Endothelial cell (in vitro differentiated cells): ENCODE measurements around the gene REPS2. TPM values are rescaled to one million over a fixed set of nuclear protein-coding genes. Genes with fewer than 3 reads are reported as not detected.

Source experiments
- DNase-seq: peaks from one replicate; pipeline ENCODE4 v3.0.0; 2021; ENCODE audit warnings: low spot score
- H3K27ac Mint-ChIP-seq: one replicate; pipeline ENCODE4 v1.8.0; 2021; ENCODE audit warnings: mixed read lengths, inconsistent platforms; ENCODE audit not compliant: unreplicated experiment
- H3K27me3 Mint-ChIP-seq: one replicate; pipeline ENCODE4 v1.8.0; 2021; ENCODE audit warnings: mild to moderate bottlenecking, moderate library complexity, mixed read lengths, inconsistent platforms; ENCODE audit not compliant: unreplicated experiment
- H3K36me3 Mint-ChIP-seq: one replicate; pipeline ENCODE4 v1.8.0; 2021; ENCODE audit warnings: mild to moderate bottlenecking, low read depth, mixed read lengths, inconsistent platforms; ENCODE audit not compliant: unreplicated experiment
- H3K4me1 Mint-ChIP-seq: one replicate; pipeline ENCODE4 v1.8.0; 2021; ENCODE audit warnings: mild to moderate bottlenecking, mixed read lengths, inconsistent platforms; ENCODE audit not compliant: unreplicated experiment
- H3K4me3 Mint-ChIP-seq: one replicate; pipeline ENCODE4 v1.8.0; 2021; ENCODE audit warnings: mild to moderate bottlenecking, mixed read lengths, inconsistent platforms; ENCODE audit not compliant: unreplicated experiment
- H3K9me3 Mint-ChIP-seq: one replicate; pipeline ENCODE4 v1.8.0; 2021; ENCODE audit warnings: mixed read lengths, inconsistent platforms; ENCODE audit not compliant: unreplicated experiment
- total RNA-seq: library from RNA; stranded (reverse); fragmentation: NEBNext Ultra II Directional; extraction: Animal tissue kit (Norgen Biotek cat#: 25700); gene quantifications from one replicate; pipeline ENCODE4 v1.2.1, GENCODE V29; 2021; ENCODE audit not compliant: unreplicated experiment
- TF ChIP-seq, protein P1 (sequence below): fragments of 200-600 bp; sonication (generic); IDR thresholded peaks from one replicate; pipeline ENCODE4 v1.5.0; 2021; ENCODE audit warnings: antibody characterized with exemption; ENCODE audit not compliant: unreplicated experiment

REPS2 gene
- total RNA-seq, 1 donor from 2014 or later = 10.6 TPM

DNA sequence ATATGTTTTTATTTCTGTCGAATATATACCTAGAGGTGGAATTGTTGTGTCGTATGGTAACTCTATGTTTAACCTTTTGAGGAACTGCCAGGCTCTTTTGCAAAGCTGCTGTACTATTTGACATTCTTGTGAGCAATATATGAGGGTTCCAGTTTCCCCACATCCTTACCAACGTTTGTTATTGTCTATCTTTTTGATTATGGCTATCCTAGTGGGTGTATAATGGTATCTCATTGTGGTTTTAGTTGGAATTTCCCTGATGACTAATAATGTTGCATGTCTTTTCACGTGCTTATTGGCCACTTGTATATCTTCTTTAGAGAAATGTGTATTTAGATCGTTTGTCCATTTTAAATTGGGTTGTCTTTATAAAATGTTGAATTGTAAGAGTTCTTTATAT lies 24.5 kb downstream of the REPS2 start:
- DNase-seq = no peak
- no peaks in the 10 kb centered on the region for H3K4me1 Mint-ChIP-seq
- H3K27me3 Mint-ChIP-seq = peaks cover 4% of the 10 kb centered on the region
- H3K27ac Mint-ChIP-seq = no peak overlapping the region
- no peaks in the 10 kb centered on the region for H3K9me3 Mint-ChIP-seq
- H3K36me3 Mint-ChIP-seq = no peaks in the 10 kb centered on the region
- H3K4me3 Mint-ChIP-seq = no peak overlapping the region
- TF ChIP-seq, protein P1, sequence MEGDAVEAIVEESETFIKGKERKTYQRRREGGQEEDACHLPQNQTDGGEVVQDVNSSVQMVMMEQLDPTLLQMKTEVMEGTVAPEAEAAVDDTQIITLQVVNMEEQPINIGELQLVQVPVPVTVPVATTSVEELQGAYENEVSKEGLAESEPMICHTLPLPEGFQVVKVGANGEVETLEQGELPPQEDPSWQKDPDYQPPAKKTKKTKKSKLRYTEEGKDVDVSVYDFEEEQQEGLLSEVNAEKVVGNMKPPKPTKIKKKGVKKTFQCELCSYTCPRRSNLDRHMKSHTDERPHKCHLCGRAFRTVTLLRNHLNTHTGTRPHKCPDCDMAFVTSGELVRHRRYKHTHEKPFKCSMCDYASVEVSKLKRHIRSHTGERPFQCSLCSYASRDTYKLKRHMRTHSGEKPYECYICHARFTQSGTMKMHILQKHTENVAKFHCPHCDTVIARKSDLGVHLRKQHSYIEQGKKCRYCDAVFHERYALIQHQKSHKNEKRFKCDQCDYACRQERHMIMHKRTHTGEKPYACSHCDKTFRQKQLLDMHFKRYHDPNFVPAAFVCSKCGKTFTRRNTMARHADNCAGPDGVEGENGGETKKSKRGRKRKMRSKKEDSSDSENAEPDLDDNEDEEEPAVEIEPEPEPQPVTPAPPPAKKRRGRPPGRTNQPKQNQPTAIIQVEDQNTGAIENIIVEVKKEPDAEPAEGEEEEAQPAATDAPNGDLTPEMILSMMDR = no peak

DNA sequence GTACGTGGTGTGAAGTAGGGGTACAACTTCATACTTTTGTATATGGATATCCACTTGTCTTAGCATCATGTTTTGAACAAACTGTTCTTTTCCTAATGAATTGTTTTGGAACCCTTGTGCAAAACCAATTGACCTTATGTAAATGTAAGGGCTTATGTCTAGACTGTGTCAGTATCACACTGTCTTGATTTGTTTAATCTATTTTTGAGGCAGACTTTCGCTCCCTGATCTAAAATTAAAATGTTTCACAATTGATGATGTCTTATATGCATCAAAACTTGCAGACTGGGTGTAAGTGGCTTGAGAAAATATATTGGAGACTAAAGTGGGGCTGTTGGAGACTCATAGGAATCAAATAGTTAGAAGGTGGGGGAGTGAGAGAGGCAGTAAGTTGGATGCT lies 25.2 kb downstream of the REPS2 start:
- no peak overlapping the region for H3K4me3 Mint-ChIP-seq
- H3K9me3 Mint-ChIP-seq = no peaks in the 10 kb centered on the region
- peaks cover 4% of the 10 kb centered on the region for H3K27me3 Mint-ChIP-seq
- no peak overlapping the region for H3K27ac Mint-ChIP-seq
- TF ChIP-seq, protein P1 = no peak
- no peak for DNase-seq
- no peaks in the 10 kb centered on the region for H3K36me3 Mint-ChIP-seq
- H3K4me1 Mint-ChIP-seq = no peaks in the 10 kb centered on the region

DNA sequence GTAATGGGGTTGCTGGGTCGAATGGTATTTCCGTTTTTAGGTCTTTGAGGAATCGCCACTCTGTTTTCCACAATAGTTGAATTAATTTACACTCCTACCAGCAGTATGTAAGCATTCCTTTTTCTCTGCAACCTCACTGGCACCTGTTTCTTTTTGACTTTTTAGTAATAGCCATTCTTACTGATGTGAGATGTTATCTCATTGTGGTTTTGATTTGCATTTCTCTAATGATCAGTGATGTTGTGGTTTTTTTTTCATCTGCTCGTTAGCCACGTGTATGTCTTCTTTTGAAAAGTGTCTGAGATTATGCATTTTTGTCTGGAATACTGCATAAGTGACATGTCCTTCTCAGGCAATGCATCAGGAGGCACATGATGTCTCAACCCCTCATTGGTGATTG lies 28.8 kb downstream of the REPS2 start:
- DNase-seq = no peak
- TF ChIP-seq, protein P1 = no peak
- H3K9me3 Mint-ChIP-seq = no peaks in the 10 kb centered on the region
- no peak overlapping the region for H3K27ac Mint-ChIP-seq
- H3K4me3 Mint-ChIP-seq = no peak overlapping the region
- H3K4me1 Mint-ChIP-seq = no peaks in the 10 kb centered on the region
- peaks cover 1% of the 10 kb centered on the region for H3K27me3 Mint-ChIP-seq
- no peaks in the 10 kb centered on the region for H3K36me3 Mint-ChIP-seq

DNA sequence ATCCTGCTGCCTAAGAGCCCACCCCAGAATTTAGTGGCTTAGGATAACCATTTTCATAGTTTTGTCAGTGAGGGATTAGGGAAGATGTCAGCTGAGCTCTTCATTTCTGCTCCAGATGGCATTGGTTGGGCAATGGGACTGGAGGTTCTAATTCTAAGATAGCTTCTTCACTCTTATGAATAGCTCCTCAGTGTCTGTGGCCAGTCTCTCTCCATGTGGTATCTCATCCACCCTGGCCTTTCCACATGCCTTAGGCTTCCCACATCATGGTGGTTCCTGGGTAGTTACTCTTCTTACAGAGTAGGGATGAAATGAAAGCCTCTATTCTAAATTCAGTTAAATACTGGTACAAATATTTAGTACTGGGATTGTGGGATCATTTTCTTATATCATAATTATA lies 31.3 kb downstream of the REPS2 start:
- TF ChIP-seq, protein P1 = no peak
- H3K4me3 Mint-ChIP-seq = no peak overlapping the region
- no peaks in the 10 kb centered on the region for H3K27me3 Mint-ChIP-seq
- no peaks in the 10 kb centered on the region for H3K36me3 Mint-ChIP-seq
- H3K27ac Mint-ChIP-seq = no peak overlapping the region
- no peaks in the 10 kb centered on the region for H3K4me1 Mint-ChIP-seq
- DNase-seq = no peak
- H3K9me3 Mint-ChIP-seq = no peaks in the 10 kb centered on the region

DNA sequence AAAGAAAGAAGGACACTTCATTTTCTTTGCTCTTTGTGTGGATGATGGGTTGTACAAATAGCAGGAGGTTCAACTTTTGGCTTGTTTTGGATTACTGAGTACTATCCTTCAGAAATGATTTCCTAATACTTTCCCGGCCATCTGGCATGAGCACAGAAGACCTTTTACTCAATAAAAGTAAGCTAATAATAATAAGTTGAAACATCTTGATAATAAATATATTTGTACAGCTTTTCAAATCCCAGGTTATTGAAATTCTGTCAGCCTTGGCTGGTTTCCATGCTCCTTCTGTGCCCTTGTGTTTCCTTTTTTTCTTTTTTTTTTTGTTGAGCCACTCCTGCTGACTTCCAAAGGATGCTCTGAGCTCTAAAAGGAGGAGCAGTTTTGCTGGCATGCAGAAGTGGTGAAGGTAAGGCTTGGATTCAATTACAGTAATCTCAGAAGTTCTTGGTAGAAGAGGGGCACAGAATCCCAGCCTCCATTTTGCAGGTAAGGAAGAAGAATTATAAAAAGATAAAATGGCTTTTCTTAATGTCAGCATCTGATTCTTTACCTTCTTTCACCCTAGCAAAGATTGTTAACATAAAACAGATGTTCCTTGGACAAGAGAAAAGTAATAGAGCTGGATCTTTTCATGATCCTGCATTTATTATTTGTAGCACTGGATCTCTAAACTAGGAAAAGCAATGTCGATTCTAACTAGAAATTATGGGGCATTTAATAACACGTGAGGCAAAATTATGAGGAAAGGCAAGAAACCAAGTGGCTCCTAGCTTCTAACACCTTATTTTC lies 31.9 kb downstream of the REPS2 start:
- Mint-ChIP-seq H3K4me3 (no peak overlapping the region), H3K9me3 (no peaks in the 10 kb centered on the region), H3K4me1 (no peaks in the 10 kb centered on the region), H3K27ac (no peak overlapping the region), H3K27me3 (no peaks in the 10 kb centered on the region), H3K36me3 (no peaks in the 10 kb centered on the region)
- TF ChIP-seq, protein P1 = no peak
- no peak for DNase-seq
